NCI-H146 treated with DMSO at 0.1 percent for 48 hours (cell line): Measurements from ENCODE around the gene GPX4.
A peak's percentile ranks its signal among the peaks of the same experiment; 100 is the strongest.

Experiments used
- DNase-seq: peaks from one replicate; lab custom pipeline; 2025; ENCODE audit not compliant: unreplicated experiment; lab: John Stamatoyannopoulos, UW

The GPX4 gene

GRCh38 chr19:1102407-1103131 lies 1.2 kb upstream of the GPX4 start:
- no peak for DNase-seq

GRCh38 chr19:1103132-1103707 lies 574 bp upstream of the GPX4 start:
- no peak for DNase-seq

GRCh38 chr19:1104311-1105007 lies 665 bp downstream of the GPX4 start:
- peak; percentile 11 for DNase-seq

- no peak for DNase-seq
These were observed 1.4 kb downstream of the GPX4 start for GRCh38 chr19:1105008-1105872.

- no peak for DNase-seq
These were observed 2.4 kb downstream of the GPX4 start for GRCh38 chr19:1105873-1106840.

- DNase-seq, result no peak
These were observed 3.3 kb downstream of the GPX4 start for GRCh38 chr19:1106841-1107660.

- DNase-seq, result no peak
These were observed 4.0 kb downstream of the GPX4 start for GRCh38 chr19:1107661-1108261.

GRCh38 chr19:1108291-1109031 lies 4.7 kb downstream of the GPX4 start:
- no peak for DNase-seq

GRCh38 chr19:1109032-1109551 lies 5.3 kb downstream of the GPX4 start:
- DNase-seq, result no peak

GRCh38 chr19:1109697-1110671 lies 6.2 kb downstream of the GPX4 start:
- DNase-seq, result no peak

GRCh38 chr19:1110809-1111640 lies 7.2 kb downstream of the GPX4 start:
- DNase-seq, result no peak

GRCh38 chr19:1111641-1112267 lies 8.0 kb downstream of the GPX4 start:
- DNase-seq, result no peak

GRCh38 chr19:1112268-1113029 lies 8.7 kb downstream of the GPX4 start:
- DNase-seq, result no peak

GRCh38 chr19:1113030-1113985 lies 9.5 kb downstream of the GPX4 start:
- DNase-seq, result peak; percentile 52
